Esophagus squamous epithelium (tissue), 5 donors: Measurements from ENCODE around the gene TMEM184C. TPM values are rescaled to one million over a fixed set of nuclear protein-coding genes. Genes with fewer than 3 reads are reported as not detected.

Experiments used
- DNase-seq: peaks from one replicate; lab custom pipeline; 2025; lab: John Stamatoyannopoulos, UW
- H3K27ac ChIP-seq, 4 donors: fragments of 200-600 bp; sonication (generic); one replicate each; pipeline ENCODE4 v1.5.1; 2016 to 2019; ENCODE audit warnings: mild to moderate bottlenecking in 1 of 4
- H3K27me3 ChIP-seq, 4 donors: fragments of 200-600 bp; sonication (generic); 1 replicate in 3 of 4; 2 replicates in 1 of 4; pipeline versions ENCODE4 v1.5.1 to v1.6.0; 2017 to 2021; ENCODE audit warnings: antibody characterized with exemption in 1 of 4
- H3K36me3 ChIP-seq, 3 donors: fragments of 200-600 bp; sonication (generic); one replicate each; pipeline ENCODE4 v1.5.1; 2016 to 2019
- H3K4me1 ChIP-seq, 3 donors: fragments of 200-600 bp; sonication (generic); one replicate each; pipeline ENCODE4 v1.5.1; 2017 to 2019
- H3K4me3 ChIP-seq, 4 donors: fragments of 200-600 bp; sonication (generic); 1 replicate in 3 of 4; 2 replicates in 1 of 4; pipeline ENCODE4 v1.5.1; 2016 to 2019; ENCODE audit warnings: mild to moderate bottlenecking in 2 of 4, moderate library complexity in 1 of 4
- H3K9me3 ChIP-seq, 3 donors: fragments of 200-600 bp; sonication (generic); one replicate each; pipeline ENCODE4 v1.5.1; 2016 to 2019
- CTCF ChIP-seq, 6 experiments: fragments of 450-650 bp in 4 of 6; fragments of 200-600 bp in 2 of 6; sonication (generic) in 2 of 6; IDR thresholded peaks; one replicate each; pipeline ENCODE4 v1.5.1; 2016 to 2019; ENCODE audit warnings: antibody characterized with exemption in 6 of 6, mild to moderate bottlenecking in 4 of 6, moderate library complexity in 4 of 6
- POLR2A ChIP-seq, 4 donors: fragments of 450-650 bp; IDR thresholded peaks; one replicate each; pipeline ENCODE4 v1.6.1; 2017; ENCODE audit warnings: antibody characterized with exemption in 4 of 4, mild to moderate bottlenecking in 4 of 4, moderate library complexity in 3 of 4
- WGBS, 2 donors: methylation state at CpG; one replicate each; pipeline ENCODE4 v1.1.5; 2018; 5-methylcytosine and 5-hydroxymethylcytosine counted together
- intact Hi-C: fragments of 100-400 bp; cut with DNase I; formaldehyde crosslinking; loops from one replicate; pipeline ENCODE4 v1.15.0; 2022
- total RNA-seq, 4 donors: library from RNA; depleted of rRNA; stranded (reverse); fragments of >200 nt; gene quantifications; one replicate each; pipeline ENCODE4 v1.1.0, GENCODE V29; 2016
- donor health status: DM: yes; HTN: yes; CAD: no.

The TMEM184C gene
- total RNA-seq, 4 donors from 2014 or later, result 16.0 to 29.0 (median 21.6) TPM

- no peak overlapping the region for H3K27ac ChIP-seq
- 67 to 92% methylated on average over 2 of the region's 2 CpGs for WGBS, 2 donors
- no peak for DNase-seq
- intact Hi-C loops, result no loop called here
- H3K4me3 ChIP-seq, result no peak overlapping the region
- H3K36me3 ChIP-seq, result no peaks in the 10 kb centered on the region
- H3K9me3 ChIP-seq, result no peaks in the 10 kb centered on the region
- no peaks in the 10 kb centered on the region for H3K4me1 ChIP-seq
- TF ChIP-seq POLR2A (IDR thresholded peaks at IDR 0.05) (no peak), CTCF (IDR thresholded peaks at IDR 0.05) (no peak)
- no peaks in the 10 kb centered on the region for H3K27me3 ChIP-seq
Observed at GRCh38 chr4:147597561-147597960, 19.6 kb upstream of the TMEM184C start.

GRCh38 chr4:147599206-147599605 is 18.0 kb upstream of the TMEM184C start:
- Histone ChIP-seq H3K27me3 (no peaks in the 10 kb centered on the region), H3K4me3 (no peak overlapping the region), H3K36me3 (no peaks in the 10 kb centered on the region), H3K4me1 (no peaks in the 10 kb centered on the region), H3K9me3 (no peaks in the 10 kb centered on the region), H3K27ac (no peak overlapping the region)
- TF ChIP-seq POLR2A (IDR thresholded peaks at IDR 0.05) (no peak), CTCF (IDR thresholded peaks at IDR 0.05) (no peak)
- no peak for DNase-seq
- WGBS, 2 donors, result 90 to 95% methylated on average over 1 of the region's 1 CpG
- intact Hi-C loops, result no loop called here

GRCh38 chr4:147599769-147600168 is 17.4 kb upstream of the TMEM184C start:
- TF ChIP-seq POLR2A (IDR thresholded peaks at IDR 0.05), result no peak
- no peak for TF ChIP-seq CTCF (IDR thresholded peaks at IDR 0.05)
- Histone ChIP-seq H3K9me3 (no peaks in the 10 kb centered on the region), H3K4me3 (no peak overlapping the region), H3K4me1 (no peaks in the 10 kb centered on the region), H3K27ac (no peak overlapping the region), H3K36me3 (no peaks in the 10 kb centered on the region), H3K27me3 (no peaks in the 10 kb centered on the region)
- WGBS, 2 donors, result 74 to 79% methylated on average over 3 of the region's 3 CpGs
- intact Hi-C loops, result no loop called here
- DNase-seq, result no peak

GRCh38 chr4:147605499-147605898 is 11.7 kb upstream of the TMEM184C start:
- no peak overlapping the region for H3K4me3 ChIP-seq
- no peaks in the 10 kb centered on the region for H3K27me3 ChIP-seq
- no peak overlapping the region for H3K27ac ChIP-seq
- TF ChIP-seq CTCF (IDR thresholded peaks at IDR 0.05) (no peak), POLR2A (IDR thresholded peaks at IDR 0.05) (no peak)
- H3K9me3 ChIP-seq, result no peaks in the 10 kb centered on the region
- DNase-seq, result no peak
- no peaks in the 10 kb centered on the region for H3K36me3 ChIP-seq
- no peaks in the 10 kb centered on the region for H3K4me1 ChIP-seq
- intact Hi-C loops, result no loop called here

GRCh38 chr4:147607471-147607870 is 9.7 kb upstream of the TMEM184C start:
- H3K4me1 ChIP-seq, result no peaks in the 10 kb centered on the region
- DNase-seq, result no peak
- intact Hi-C loops, result no loop called here
- H3K27me3 ChIP-seq, result no peaks in the 10 kb centered on the region
- no peaks in the 10 kb centered on the region for H3K36me3 ChIP-seq
- 73 to 89% methylated on average over 1 of the region's 1 CpG for WGBS, 2 donors
- H3K4me3 ChIP-seq, result no peak overlapping the region
- H3K9me3 ChIP-seq, result no peaks in the 10 kb centered on the region
- H3K27ac ChIP-seq, result no peak overlapping the region
- TF ChIP-seq CTCF (IDR thresholded peaks at IDR 0.05), result no peak
- no peak for TF ChIP-seq POLR2A (IDR thresholded peaks at IDR 0.05)
